Right ventricle myocardium inferior (tissue), 1 donor: Measurements from ENCODE around the gene PRR33. TPM values are rescaled to one million over a fixed set of nuclear protein-coding genes. Genes with fewer than 3 reads are reported as not detected.
A peak's percentile ranks its signal among the peaks of the same experiment; 100 is the strongest.
"Not testable (repeated sequence)": the region's sequence is repeated elsewhere in the genome, so short reads cannot be mapped to it uniquely, and the experiment has no call there.

ENCODE experiments used
- ATAC-seq: fragments of 200-7000 bp; cut with Tn5 transposase; one replicate; pipeline ENCODE4 v1.9.1; 2020; ENCODE audit warnings: mild to moderate bottlenecking, moderate library complexity
- DNase-seq: peaks from one replicate; pipeline ENCODE4 v3.0.0; 2021; ENCODE audit errors: missing footprints
- intact Hi-C: fragments of 100-400 bp; cut with DNase I; formaldehyde crosslinking; loops from one replicate; pipeline ENCODE4 v1.11.0; 2022
- long read RNA-seq: library from polyadenylated mRNA; unstranded; transcript quantifications from one replicate; pipeline ENCODE4 v2.0.0, GENCODE V29; 2021
- total RNA-seq: library from RNA; stranded (reverse); fragmentation: NEBNext Ultra II Directional; extraction: Animal tissue kit (Norgen Biotek cat#: 25700); gene quantifications from one replicate; pipeline ENCODE4 v1.2.1, GENCODE V29; 2021
- donor health status: DM: no; HTN: yes; CAD: no; lungs with severe emphysema.

Gene PRR33
- total RNA-seq, result 5.0 TPM
- long read RNA-seq, transcript PRR33-201 (1 exons, 3,319 nt), result major isoform, 6 of 21 reads
- long read RNA-seq, partial matches to known transcripts, result 0 of 21 reads
- long read RNA-seq, other reads (novel, unspliced or antisense), result 15 of 21 reads

GRCh38 chr11:1891831-1892115, at the start of gene PRR33:
Gene PRR33, minus strand, starts transcription at chr11:1891895. Its CDS starts 1,311 bp downstream, at chr11:1890584.
- intact Hi-C loops, result no loop called here
- DNase-seq, result no peak
- ATAC-seq, result no peak

- intact Hi-C loops, result loop anchor here (1.0 kb wide), 1 partner anchor 25 kb away; no protein-coding TSS in a partner anchor
- peak; percentile 16 for DNase-seq
- ATAC-seq, result not testable (repeated sequence)
Measured at GRCh38 chr11:1939788-1940187, 48.1 kb upstream of the PRR33 start.

- DNase-seq (peak; percentile 72), ATAC-seq (no peak)
- intact Hi-C loops, result loop anchor here (1.0 kb wide), 1 partner anchor 25 kb away; no protein-coding TSS in a partner anchor
Measured at GRCh38 chr11:1939006-1939625, 47.4 kb upstream of the PRR33 start.

GRCh38 chr11:1938343-1939005, 46.8 kb upstream of the PRR33 start:
- no peak for ATAC-seq
- intact Hi-C loops, result loop anchor here (1.0 kb wide), 1 partner anchor 24 kb away; no protein-coding TSS in a partner anchor
- peak; percentile 30 for DNase-seq

- intact Hi-C loops, result no loop called here
- no peak for ATAC-seq
- DNase-seq, result peak; percentile 66
Measured at GRCh38 chr11:1937616-1938342, 46.1 kb upstream of the PRR33 start.

GRCh38 chr11:1936781-1937615, 45.3 kb upstream of the PRR33 start:
- DNase-seq (peak; percentile 64), ATAC-seq (no peak)
- intact Hi-C loops, result no loop called here

GRCh38 chr11:1936072-1936780, 44.5 kb upstream of the PRR33 start:
- no peak for ATAC-seq
- DNase-seq, result peak; percentile 63
- intact Hi-C loops, result no loop called here

GRCh38 chr11:1935156-1936071, 43.7 kb upstream of the PRR33 start:
- ATAC-seq (no peak), DNase-seq (peak; percentile 55)
- intact Hi-C loops, result no loop called here

- ATAC-seq (no peak), DNase-seq (peak; percentile 39)
- intact Hi-C loops, result no loop called here
Measured at GRCh38 chr11:1934335-1935155, 42.9 kb upstream of the PRR33 start.

- ATAC-seq (no peak), DNase-seq (peak; percentile 55)
- intact Hi-C loops, result no loop called here
Measured at GRCh38 chr11:1933416-1934334, 42.0 kb upstream of the PRR33 start.

- DNase-seq (no peak), ATAC-seq (no peak)
- intact Hi-C loops, result no loop called here
Measured at GRCh38 chr11:1932681-1933080, 41.0 kb upstream of the PRR33 start.

GRCh38 chr11:1932105-1932480, 40.4 kb upstream of the PRR33 start:
- intact Hi-C loops, result no loop called here
- DNase-seq, result peak; percentile 30
- no peak for ATAC-seq

GRCh38 chr11:1931341-1932104, 39.8 kb upstream of the PRR33 start:
- intact Hi-C loops, result loop anchor here (1.0 kb wide), 1 partner anchor 22 kb away; no protein-coding TSS in a partner anchor
- DNase-seq (peak; percentile 63), ATAC-seq (peak; percentile 24)

- DNase-seq (no peak), ATAC-seq (no peak)
- intact Hi-C loops, result no loop called here
Measured at GRCh38 chr11:1930462-1930830, 38.8 kb upstream of the PRR33 start.
